SK-N-MC (cell line): ENCODE data around the gene PACRG.

Experiments used
- FOXP2 ChIP-seq: optimal IDR thresholded peaks from 2 replicates; pipeline ENCODE3; 2011; ENCODE audit warnings: mild to moderate bottlenecking, moderate library complexity; ENCODE audit not compliant: insufficient read depth; ENCODE audit errors: extremely low read length, control extremely low read depth
- POLR2AphosphoS5 ChIP-seq: IDR thresholded peaks from 2 replicates; pipeline ENCODE4 v1.6.1; 2012; ENCODE audit warnings: mild to moderate bottlenecking, low read depth, low read length, borderline replicate concordance

- TF ChIP-seq POLR2AphosphoS5 (no peak), FOXP2 (no peak)
Measured at GRCh38 chr6:163181666-163182180, 453.9 kb downstream of the PACRG start.
